PC-3 (cell line): ENCODE data around the gene NUP160. TPM values are rescaled to one million over a fixed set of nuclear protein-coding genes. Genes with fewer than 3 reads are reported as not detected.
"Not testable (repeated sequence)": the region's sequence is repeated elsewhere in the genome, so short reads cannot be mapped to it uniquely, and the experiment has no call there.

ENCODE experiments used
- ATAC-seq: fragments of 200-7000 bp; cut with Tn5 transposase; 2 replicates; pipeline ENCODE4 v1.9.1; 2020; ENCODE audit warnings: mild to moderate bottlenecking, moderate library complexity
- BruUV-seq: library from RNA; stranded (reverse); fragments of 400-500 nt; replicated peaks from 2 replicates; lab custom pipeline; 2021; lab: Mats Ljungman, UMichigan
- CTCF ChIA-PET: fragments of 300-600 bp; sonication (Branson Sonifier 250); formaldehyde crosslinking; loops from one replicate; lab custom pipeline; 2022; ENCODE audit warnings: antibody characterized with exemption; lab: Charles Lee
- POLR2A ChIA-PET: fragments of 300-600 bp; sonication (Branson Sonifier 250); formaldehyde crosslinking; loops from one replicate; lab custom pipeline; 2022; ENCODE audit warnings: antibody characterized with exemption; ENCODE audit not compliant: unreplicated experiment; lab: Charles Lee
- DNase-seq: peaks from one replicate; pipeline ENCODE4 v3.0.0-alpha.2; 2015
- H2AFZ ChIP-seq: fragments of 300-600 bp; sonication (generic); 2 replicates; pipeline ENCODE4 v1.6.0; 2016; ENCODE audit warnings: antibody characterized with exemption, low read length
- H3F3A ChIP-seq: fragments of 300-600 bp; sonication (generic); one replicate; pipeline ENCODE4 v1.6.0; 2017; ENCODE audit warnings: antibody characterized with exemption, low read length, control low read depth, mild to moderate bottlenecking; ENCODE audit not compliant: unreplicated experiment
- H3K27ac ChIP-seq: fragments of 300-600 bp; sonication (generic); 2 replicates; pipeline ENCODE4 v1.5.1; 2016; ENCODE audit warnings: mild to moderate bottlenecking, low read length
- H3K27me3 ChIP-seq: fragments of 300-600 bp; sonication (generic); 2 replicates; pipeline ENCODE4 v1.6.1; 2016; ENCODE audit warnings: low read length, mixed read lengths
- H3K36me3 ChIP-seq: fragments of 300-600 bp; sonication (generic); 2 replicates; pipeline ENCODE4 v1.6.1; 2016; ENCODE audit warnings: low read depth, mixed run types, low read length, mixed read lengths
- H3K4me1 ChIP-seq: fragments of 300-600 bp; sonication (generic); 2 replicates; pipeline ENCODE4 v1.5.1; 2016; ENCODE audit warnings: low read length; ENCODE audit not compliant: insufficient read depth
- H3K4me2 ChIP-seq: fragments of 300-600 bp; sonication (generic); 2 replicates; pipeline ENCODE4 v1.6.0; 2016; ENCODE audit warnings: low read length
- H3K4me3 ChIP-seq: fragments of 300-600 bp; sonication (generic); 2 replicates; pipeline ENCODE4 v1.5.1; 2016; ENCODE audit warnings: mild to moderate bottlenecking, low read length, mixed read lengths
- H3K79me2 ChIP-seq: fragments of 300-600 bp; sonication (generic); 2 replicates; pipeline ENCODE4 v1.6.1; 2017; ENCODE audit warnings: low read length, mixed read lengths
- H3K9ac ChIP-seq: fragments of 300-600 bp; sonication (generic); 2 replicates; pipeline ENCODE4 v1.6.0; 2016; ENCODE audit warnings: mild to moderate bottlenecking, low read length
- H3K9me2 ChIP-seq: fragments of 300-600 bp; sonication (generic); replicated peaks from 2 replicates; pipeline ENCODE4 v1.6.1; 2016; ENCODE audit warnings: mixed run types, low read length, mixed read lengths
- H3K9me3 ChIP-seq: fragments of 300-600 bp; sonication (generic); 2 replicates; pipeline ENCODE4 v1.6.1; 2016; ENCODE audit warnings: low read length, mixed read lengths
- H4K20me1 ChIP-seq: fragments of 300-600 bp; sonication (generic); 2 replicates; pipeline ENCODE4 v1.6.1; 2016; ENCODE audit warnings: low read length, mixed read lengths
- EZH2 ChIP-seq: fragments of 300-600 bp; sonication (generic); IDR thresholded peaks from one replicate; pipeline ENCODE4 v1.6.1; 2017; ENCODE audit warnings: antibody characterized with exemption, mild to moderate bottlenecking, low read length; ENCODE audit not compliant: unreplicated experiment
- EZH2phosphoT487 ChIP-seq: fragments of 300-600 bp; sonication (generic); IDR thresholded peaks from 2 replicates; pipeline ENCODE4 v1.6.1; 2018; ENCODE audit warnings: mild to moderate bottlenecking, antibody characterized with exemption, low read length, borderline replicate concordance
- intact Hi-C: fragments of 100-400 bp; cut with micrococcal nuclease; formaldehyde crosslinking; loops from 2 replicates; pipeline ENCODE4 v1.9.0; 2023
- total RNA-seq: library from RNA; depleted of rRNA; stranded (reverse); fragments of >200 nt; gene quantifications from 2 replicates; pipeline ENCODE4 v1.2.3, GENCODE V29; 2014
- TF ChIP-seq, protein P1 (sequence below): fragments of 300-600 bp; sonication (generic); conservative IDR thresholded peaks from 2 replicates; pipeline ENCODE4 v1.5.1; 2017; ENCODE audit warnings: antibody characterized with exemption, low read depth, mild to moderate bottlenecking, low read length

Gene NUP160
- total RNA-seq, 1 experiment from 2014 or later: 23.0 TPM

DNA sequence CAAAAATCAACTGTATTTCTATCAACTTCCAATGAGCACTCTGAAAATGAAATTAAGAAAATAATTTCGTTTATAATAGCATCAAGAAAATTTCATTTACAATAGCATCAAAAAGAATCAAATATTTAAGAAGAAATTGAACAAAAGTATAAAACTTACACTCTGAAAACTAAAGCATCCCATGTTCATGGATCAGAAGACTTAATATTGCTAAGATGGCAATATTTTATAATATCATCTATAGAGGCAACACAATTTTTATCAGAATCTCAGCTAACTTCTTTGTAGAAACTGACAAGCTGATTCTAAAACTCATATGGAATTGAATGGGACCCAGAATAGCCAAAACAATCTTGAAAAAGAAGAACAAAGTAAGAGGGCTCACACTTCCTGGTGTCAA, 19.9 kb downstream of the NUP160 start:
- H3F3A ChIP-seq: no peaks in the 10 kb centered on the region
- no TSS peak for BruUV-seq
- intact Hi-C loops: no loop called here
- no peak overlapping the region for H3K4me3 ChIP-seq
- no peaks in the 10 kb centered on the region for H3K9me3 ChIP-seq
- H3K4me1 ChIP-seq: no peaks in the 10 kb centered on the region
- ChIA-PET POLR2A (no interaction called here), CTCF (no interaction called here)
- H3K27ac ChIP-seq: no peak overlapping the region
- DNase-seq (no peak), ATAC-seq (no peak)
- no peak overlapping the region for H2AFZ ChIP-seq
- no peak overlapping the region for H3K4me2 ChIP-seq
- TF ChIP-seq, protein P1, sequence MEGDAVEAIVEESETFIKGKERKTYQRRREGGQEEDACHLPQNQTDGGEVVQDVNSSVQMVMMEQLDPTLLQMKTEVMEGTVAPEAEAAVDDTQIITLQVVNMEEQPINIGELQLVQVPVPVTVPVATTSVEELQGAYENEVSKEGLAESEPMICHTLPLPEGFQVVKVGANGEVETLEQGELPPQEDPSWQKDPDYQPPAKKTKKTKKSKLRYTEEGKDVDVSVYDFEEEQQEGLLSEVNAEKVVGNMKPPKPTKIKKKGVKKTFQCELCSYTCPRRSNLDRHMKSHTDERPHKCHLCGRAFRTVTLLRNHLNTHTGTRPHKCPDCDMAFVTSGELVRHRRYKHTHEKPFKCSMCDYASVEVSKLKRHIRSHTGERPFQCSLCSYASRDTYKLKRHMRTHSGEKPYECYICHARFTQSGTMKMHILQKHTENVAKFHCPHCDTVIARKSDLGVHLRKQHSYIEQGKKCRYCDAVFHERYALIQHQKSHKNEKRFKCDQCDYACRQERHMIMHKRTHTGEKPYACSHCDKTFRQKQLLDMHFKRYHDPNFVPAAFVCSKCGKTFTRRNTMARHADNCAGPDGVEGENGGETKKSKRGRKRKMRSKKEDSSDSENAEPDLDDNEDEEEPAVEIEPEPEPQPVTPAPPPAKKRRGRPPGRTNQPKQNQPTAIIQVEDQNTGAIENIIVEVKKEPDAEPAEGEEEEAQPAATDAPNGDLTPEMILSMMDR: no peak
- TF ChIP-seq EZH2: no peak
- no peak for TF ChIP-seq EZH2phosphoT487
- H3K79me2 ChIP-seq: peaks cover 42% of the 10 kb centered on the region
- H3K27me3 ChIP-seq: no peaks in the 10 kb centered on the region
- H3K9me2 ChIP-seq: no peaks in the 10 kb centered on the region
- H4K20me1 ChIP-seq: no peaks in the 10 kb centered on the region
- peaks cover 50% of the 10 kb centered on the region for H3K36me3 ChIP-seq
- H3K9ac ChIP-seq: no peak overlapping the region

DNA sequence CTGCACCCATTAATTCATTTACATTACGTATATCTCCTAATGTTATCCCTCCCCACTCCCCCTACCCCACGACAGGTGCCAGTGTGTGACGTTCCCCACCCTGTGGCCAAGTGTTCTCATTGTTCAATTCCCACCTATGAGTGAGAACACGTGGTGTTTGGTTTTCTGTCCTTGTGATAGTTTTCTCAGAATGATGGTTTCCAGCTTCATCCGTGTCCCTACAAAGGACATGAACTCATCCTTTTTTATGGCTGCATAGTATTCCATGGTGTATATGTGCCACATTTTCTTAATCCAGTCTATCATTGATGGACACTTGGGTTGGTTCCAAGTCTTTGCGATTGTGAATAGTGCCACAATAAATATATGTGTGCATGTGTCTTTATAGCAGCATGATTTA, 25.5 kb downstream of the NUP160 start:
- POLR2A ChIA-PET, BruUV-seq, intact Hi-C loops, H3K4me3 ChIP-seq, H3K9ac ChIP-seq, CTCF ChIA-PET, H3K9me3 ChIP-seq, H2AFZ ChIP-seq, H3K4me1 ChIP-seq, H3F3A ChIP-seq, H3K9me2 ChIP-seq, H3K27me3 ChIP-seq, DNase-seq, H4K20me1 ChIP-seq, H3K4me2 ChIP-seq, ATAC-seq, H3K27ac ChIP-seq: not testable (repeated sequence)
- Histone ChIP-seq H3K36me3 (peaks cover 31% of the 10 kb centered on the region), H3K79me2 (peaks cover 12% of the 10 kb centered on the region)

DNA sequence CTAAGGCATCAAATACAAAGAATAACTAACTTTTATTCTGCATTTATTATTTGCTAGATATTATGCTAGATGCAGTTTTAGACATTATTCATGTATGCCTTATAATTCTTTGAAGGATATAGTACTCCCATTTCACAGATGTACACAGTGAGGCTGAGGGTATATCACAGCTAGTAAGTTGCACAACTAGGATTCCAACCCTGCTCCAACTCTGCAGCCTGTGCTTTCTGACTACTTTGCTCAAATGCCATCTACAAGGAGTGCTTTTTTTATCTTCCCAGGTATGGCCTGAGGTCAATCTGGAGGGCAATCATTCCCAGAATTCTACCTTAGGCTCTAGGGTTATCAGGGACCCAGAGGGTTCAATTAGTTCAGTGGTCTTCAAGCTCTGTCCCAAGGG, 28.4 kb downstream of the NUP160 start:
- Histone ChIP-seq H4K20me1 (no peaks in the 10 kb centered on the region), H3K79me2 (no peaks in the 10 kb centered on the region), H3F3A (no peaks in the 10 kb centered on the region), H3K4me3 (no peak overlapping the region), H3K4me2 (no peak overlapping the region), H3K36me3 (peaks cover 26% of the 10 kb centered on the region), H3K9ac (no peak overlapping the region), H3K9me3 (no peaks in the 10 kb centered on the region), H3K4me1 (no peaks in the 10 kb centered on the region), H3K27me3 (no peaks in the 10 kb centered on the region), H3K9me2 (no peaks in the 10 kb centered on the region), H2AFZ (no peak overlapping the region), H3K27ac (no peak overlapping the region)
- POLR2A ChIA-PET: no interaction called here
- intact Hi-C loops: no loop called here
- DNase-seq: no peak
- no TSS peak for BruUV-seq
- ATAC-seq: no peak
- TF ChIP-seq, protein P1: no peak
- TF ChIP-seq EZH2phosphoT487 (no peak), EZH2 (no peak)
- CTCF ChIA-PET: no interaction called here
